ENCODE measurements around the gene EVC.
"Not testable (repeated sequence)": the region's sequence is repeated elsewhere in the genome, so short reads cannot be mapped to it uniquely, and the experiment has no call there.

Gene EVC

DNA sequence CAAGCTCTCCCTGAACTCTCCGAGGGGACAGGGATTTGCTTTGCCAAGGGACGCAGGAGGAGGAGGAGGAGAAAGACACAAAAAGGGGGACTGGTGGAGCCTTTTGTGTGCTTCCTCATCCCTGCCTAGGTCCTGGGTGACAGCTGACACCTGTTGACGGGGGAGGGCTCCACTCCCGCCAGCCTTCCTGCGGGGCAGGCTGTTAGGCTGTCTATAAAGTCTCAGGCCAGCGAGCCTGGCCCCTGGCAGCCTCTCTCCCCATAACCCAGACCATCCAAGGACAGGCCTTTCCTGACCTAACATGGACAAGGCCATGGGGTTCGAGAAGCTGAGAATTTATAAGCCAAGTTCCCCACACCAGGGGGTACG lies 1.8 kb upstream of the EVC start:
- DNase-seq: peak; percentile 24 to 31

GRCh38 chr4:5710065-5710960 lies 688 bp upstream of the EVC start:
- peak in 1 of 2 experiments; percentile 26 for DNase-seq

DNA sequence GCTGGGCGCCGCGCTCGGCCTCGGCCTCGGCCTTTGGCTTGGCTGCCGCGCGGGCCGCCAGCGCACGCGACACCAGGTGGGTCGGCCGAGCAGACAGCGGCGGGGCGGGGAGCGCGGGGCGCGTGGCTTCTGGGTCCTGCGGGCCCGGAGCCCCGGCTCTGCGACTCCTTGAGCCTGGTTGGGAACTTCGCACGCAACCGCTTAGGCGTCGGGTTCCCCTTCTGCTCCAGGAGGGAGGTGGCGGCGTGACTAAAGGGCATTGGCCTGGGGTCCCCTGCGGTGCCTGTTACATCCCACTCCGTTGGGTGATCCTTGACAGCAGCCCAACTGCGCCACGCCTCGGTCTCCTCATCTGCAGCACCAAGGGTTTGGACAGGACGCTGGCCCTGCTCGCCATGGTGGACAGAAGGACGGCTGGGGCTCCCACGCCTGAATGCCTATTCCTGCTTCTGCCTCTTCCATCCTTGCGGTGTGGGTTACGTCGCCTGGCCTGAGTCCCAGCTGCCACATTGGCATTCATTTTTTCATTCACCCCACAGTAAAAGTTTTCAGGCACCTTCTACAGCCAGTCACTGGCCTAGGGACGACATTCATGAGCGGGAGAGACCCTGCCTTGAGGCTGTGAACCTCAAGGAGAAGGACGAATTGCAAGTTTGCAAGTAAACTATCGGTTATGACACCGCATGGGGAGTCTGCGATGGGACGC lies 631 bp downstream of the EVC start:
- peak in 1 of 2 experiments; percentile 57 for DNase-seq

DNA sequence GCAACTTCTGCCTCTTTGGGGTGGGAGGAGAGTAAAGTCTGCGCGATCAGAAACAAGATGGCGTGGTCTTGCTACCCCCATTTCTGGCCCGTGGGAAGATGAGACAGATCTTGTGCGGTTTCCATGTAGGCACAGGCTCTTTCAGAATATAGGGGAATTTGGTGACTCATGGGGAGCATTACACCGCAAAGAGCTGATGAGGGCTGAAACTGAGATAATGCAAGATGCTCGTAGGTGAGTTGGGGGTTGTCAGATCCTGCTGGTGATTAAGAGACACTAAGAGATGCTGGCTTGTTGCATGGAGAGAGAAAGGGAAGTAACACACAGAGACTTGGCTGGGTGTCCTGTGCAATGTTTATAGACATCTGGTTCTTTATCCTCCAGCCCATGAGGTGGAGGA lies 1.5 kb downstream of the EVC start:
- DNase-seq: no peak

DNA sequence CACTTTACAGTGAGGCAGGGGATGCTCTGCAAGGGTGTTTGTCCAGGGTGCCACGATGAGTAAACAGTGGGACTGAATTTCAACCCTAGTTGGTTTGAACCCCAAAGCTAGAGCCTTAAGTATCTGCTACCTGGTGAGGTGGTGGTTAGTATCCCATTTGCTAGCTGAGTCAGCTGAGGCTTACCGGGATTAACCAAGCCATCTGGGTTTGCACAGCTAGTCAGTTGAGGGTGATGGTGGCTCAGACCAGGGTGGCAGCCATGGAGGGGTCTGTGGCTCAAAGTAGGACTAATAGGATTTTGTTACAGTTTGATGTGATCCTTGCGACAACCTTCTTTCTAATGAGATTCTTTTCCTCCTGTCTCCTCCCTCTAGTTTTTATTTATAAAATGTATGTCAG lies 1.9 kb downstream of the EVC start:
- DNase-seq: peak in 1 of 2 experiments; percentile 44

- DNase-seq: no peak
Measured at GRCh38 chr4:5713861-5714260, 2.9 kb downstream of the EVC start.

GRCh38 chr4:5715357-5715756 lies 4.4 kb downstream of the EVC start:
- no peak for DNase-seq

DNA sequence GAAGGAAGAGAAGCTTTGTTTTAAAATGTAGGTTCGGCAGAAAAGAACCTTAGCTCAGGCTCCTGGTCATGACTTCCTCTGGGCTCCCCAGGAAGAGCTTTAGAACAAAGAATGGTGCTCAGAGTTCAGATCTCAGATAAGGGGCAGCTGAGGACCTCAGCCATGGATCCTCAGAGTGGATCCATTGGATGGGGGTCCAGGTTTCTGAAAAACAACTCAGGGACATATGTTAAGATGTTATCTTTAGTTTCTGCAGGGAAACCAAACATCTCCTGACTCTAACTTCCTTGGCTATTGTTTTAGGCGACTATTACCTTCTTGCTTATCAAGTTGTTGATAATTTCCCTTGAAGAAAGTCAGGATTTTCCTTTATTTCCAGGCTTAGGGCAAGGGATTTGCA lies 5.4 kb downstream of the EVC start:
- no peak for DNase-seq

DNA sequence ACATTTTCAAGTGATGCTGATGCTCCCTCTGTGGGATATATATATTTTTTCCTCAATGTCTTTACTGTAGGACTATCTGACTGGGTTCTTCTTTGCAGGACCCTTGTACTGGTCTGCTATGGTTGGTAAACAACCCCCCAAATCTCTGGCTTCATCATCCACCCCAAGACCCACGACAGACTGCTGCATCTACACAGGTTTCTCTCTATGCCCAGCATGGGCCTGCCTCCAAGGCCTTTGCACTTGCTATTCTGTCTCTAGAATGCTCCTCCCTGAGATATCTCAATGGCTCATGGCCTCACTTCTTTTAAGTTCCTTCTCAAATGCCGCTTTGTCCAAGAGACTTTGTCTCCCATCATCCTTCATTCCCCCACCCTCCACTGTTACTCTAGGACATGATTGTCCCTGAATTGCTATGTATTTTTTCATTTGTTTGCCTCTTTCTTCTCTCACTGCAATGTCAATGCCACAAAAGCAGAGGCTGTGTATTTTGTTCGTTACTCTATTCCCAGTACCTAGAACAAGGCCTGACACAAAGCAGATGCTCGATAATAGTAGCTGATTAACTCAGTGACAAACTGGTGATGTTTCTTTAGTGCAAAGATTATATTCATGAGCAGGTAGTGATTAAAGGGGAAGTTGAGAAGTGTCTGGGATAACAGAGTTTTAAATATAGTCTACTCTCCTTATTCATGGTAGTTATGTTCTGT lies 6.6 kb downstream of the EVC start:
- DNase-seq: no peak

- no peak for DNase-seq
Measured at GRCh38 chr4:5718411-5718810, 7.4 kb downstream of the EVC start.

DNA sequence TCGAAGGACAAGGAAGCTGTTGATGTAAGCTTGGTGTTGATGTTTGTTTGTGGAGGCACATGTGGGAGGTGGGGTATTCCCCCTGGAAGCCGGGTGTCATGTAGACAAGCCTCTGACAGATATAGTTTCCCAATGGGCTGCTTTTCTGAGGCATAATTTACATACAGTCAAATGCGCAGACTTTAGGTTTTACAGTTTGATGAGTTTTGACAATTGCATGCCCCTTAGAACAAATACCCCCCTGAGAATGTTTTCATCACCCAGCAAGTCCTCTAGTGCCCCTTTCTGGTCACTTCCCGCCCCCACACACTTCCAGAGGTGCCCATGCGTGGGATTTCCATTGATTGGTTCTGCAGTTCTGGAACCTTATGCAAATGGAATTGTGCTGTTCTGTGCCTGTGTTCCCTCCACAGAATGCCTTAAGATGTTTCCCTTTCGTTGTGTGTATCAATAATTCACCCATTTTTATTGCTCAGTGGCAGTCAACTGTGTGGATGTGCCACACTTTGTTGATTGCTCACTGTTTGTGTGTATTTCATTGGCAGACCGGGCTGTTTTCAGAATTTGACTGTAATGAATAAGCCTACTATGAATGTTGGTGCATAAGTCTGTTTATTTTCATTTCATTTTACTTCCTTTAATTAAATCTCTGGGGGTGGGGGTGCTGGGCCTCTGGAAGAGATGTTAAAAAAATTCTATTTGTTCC lies 8.5 kb downstream of the EVC start:
- no peak for DNase-seq

- DNase-seq: no peak
Measured at GRCh38 chr4:5720157-5720850, 9.3 kb downstream of the EVC start.

- no peak for DNase-seq
Measured at GRCh38 chr4:5720980-5721379, 10.0 kb downstream of the EVC start.

DNA sequence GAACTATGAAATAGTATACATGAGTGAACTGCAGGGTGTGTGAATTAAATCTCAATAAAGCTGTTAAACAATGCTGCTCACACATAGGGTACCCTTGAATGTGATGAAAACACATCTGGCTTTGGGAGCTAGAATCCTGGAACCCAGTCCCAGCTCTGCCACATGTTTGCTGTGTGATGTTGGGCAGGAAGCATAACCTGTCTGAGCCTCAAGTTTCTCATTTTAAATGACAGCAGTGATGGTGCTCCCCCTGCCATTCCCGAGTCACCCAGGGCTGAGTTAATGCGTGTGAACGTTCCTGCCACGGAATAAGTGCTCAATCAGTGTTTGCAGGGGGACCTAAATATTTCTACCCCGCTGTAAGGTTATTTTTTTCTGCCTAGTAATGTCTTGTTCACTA lies 10.9 kb downstream of the EVC start:
- DNase-seq: no peak

- no peak for DNase-seq
Measured at GRCh38 chr4:5722328-5722727, 11.3 kb downstream of the EVC start.

- no peak for DNase-seq
Measured at GRCh38 chr4:5724377-5724776, 13.4 kb downstream of the EVC start.

DNA sequence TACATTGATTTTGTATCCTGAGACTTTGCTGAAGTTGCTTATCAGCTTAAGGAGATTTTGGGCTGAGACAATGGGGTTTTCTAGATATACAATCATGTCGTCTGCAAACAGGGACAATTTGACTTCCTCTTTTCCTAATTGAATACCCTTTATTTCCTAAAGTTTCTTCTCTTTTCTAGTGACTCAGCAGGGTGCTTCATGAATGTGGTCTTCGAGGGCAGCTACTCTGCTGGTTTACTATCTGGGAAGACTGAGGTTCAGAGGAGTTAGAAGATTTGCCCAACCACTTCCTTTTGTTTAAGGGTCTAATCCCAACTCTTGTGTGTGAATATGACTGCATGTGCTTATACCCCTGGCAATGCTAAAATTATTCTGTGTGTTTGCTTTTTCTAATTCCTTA lies 17.4 kb downstream of the EVC start:
- DNase-seq: not testable (repeated sequence)

- no peak for DNase-seq
Measured at GRCh38 chr4:5730436-5730835, 19.4 kb downstream of the EVC start.

DNA sequence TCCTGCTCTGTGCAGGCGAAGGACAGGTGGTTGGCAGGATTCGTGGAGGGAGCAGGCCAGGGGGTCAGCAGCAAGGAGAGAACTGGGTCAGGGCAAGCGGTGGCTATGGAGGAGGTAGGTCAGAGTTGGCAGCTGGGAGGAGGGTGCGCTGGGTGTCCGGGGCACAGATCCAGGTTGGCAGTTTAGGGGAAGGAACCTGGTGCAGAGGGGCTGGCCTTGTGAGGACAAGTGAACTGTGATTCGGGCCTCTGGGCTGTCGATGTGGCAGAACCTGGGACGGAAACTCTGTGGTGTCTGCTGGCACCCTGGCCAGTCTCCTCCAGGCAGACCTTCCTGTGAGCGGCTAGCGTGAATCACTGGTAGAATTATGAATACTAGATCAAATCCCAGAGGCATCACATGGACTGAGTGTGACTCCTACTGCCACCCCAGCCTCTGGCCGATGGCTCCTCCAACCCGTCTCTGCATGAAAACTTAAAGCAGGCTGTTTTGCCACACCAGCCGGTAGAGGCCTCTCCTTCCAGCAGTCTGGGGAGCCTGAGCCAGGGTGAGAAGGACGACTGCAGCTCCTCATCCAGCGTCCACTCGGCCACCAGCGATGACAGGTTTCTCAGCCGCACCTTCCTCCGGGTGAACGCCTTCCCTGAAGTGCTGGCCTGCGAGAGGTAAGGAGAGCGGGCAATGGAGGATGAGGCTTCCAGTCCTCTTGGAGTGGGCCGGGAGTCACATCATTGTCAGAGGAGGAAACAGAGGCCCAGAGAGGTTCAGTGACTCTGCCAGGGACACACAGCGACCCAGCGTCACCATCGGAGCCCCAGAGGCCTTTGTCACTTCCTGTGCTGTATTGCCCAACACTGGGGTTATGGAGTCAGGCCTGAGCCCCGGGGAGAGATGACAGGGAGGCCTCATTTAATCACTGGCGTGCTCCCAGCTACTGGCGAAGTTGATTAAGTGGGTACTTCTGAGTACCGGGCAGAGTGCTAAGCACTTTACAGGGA lies 20.3 kb downstream of the EVC start:
- peak in 1 of 2 experiments; percentile 38 for DNase-seq

DNA sequence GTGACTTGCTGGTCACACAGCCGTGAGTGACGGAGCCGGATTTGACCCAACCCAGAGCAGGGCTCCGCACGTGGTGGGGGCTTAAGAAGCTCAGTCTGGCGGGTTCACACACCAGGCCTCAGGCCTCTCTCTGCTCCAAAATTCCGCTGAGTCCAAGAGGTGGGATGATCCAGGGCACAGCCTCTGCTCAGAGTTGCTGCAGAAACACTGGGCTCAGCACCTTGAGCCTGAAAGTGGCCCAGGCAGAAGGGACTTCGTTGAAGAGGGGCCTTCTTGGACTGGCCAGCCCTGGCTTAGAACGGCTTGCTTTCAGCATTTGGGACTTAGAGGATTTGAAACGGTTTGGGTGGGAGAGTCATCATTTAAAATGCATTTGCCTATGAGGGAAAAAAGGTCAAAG lies 21.2 kb downstream of the EVC start:
- DNase-seq: no peak

- DNase-seq: no peak
Measured at GRCh38 chr4:5734853-5735252, 23.9 kb downstream of the EVC start.

All from NCI-H524 (cell line).